Activated B cell treated with CpG ODN at 0.5 μM for 24 hours (primary cell): ENCODE data around the gene FGFR4. TPM values are rescaled to one million over a fixed set of nuclear protein-coding genes. Genes with fewer than 3 reads are reported as not detected.

ENCODE experiments used
- ATAC-seq: fragments of 200-7000 bp; cut with Tn5 transposase; one replicate; pipeline ENCODE4 v1.10.0; 2021; ENCODE audit warnings: low read depth, mild to moderate bottlenecking, moderate library complexity
- CTCF ChIA-PET: fragments of 350-600 bp; sonication (Branson Sonifier 250); formaldehyde crosslinking; loops from one replicate; lab custom pipeline; 2021; ENCODE audit warnings: antibody characterized with exemption; lab: Charles Lee
- POLR2A ChIA-PET: fragments of 350-600 bp; sonication (Branson Sonifier 250); formaldehyde crosslinking; loops from one replicate; lab custom pipeline; 2021; ENCODE audit warnings: antibody characterized with exemption; lab: Charles Lee
- DNase-seq: peaks from one replicate; pipeline ENCODE4 v3.0.0; 2022
- H3K27ac Mint-ChIP-seq: one replicate; pipeline ENCODE4 v1.8.0; 2020; ENCODE audit warnings: mixed read lengths
- H3K27me3 Mint-ChIP-seq: one replicate; pipeline ENCODE4 v1.8.0; 2021; ENCODE audit warnings: mixed read lengths
- H3K36me3 Mint-ChIP-seq: one replicate; pipeline ENCODE4 v1.8.0; 2021; ENCODE audit warnings: low read depth, mixed read lengths
- H3K4me1 Mint-ChIP-seq: one replicate; pipeline ENCODE4 v1.8.0; 2021; ENCODE audit warnings: mixed read lengths
- H3K4me3 Mint-ChIP-seq: one replicate; pipeline ENCODE4 v1.8.0; 2020; ENCODE audit warnings: mild to moderate bottlenecking, mixed read lengths
- H3K9me3 Mint-ChIP-seq: one replicate; pipeline ENCODE4 v1.8.0; 2020; ENCODE audit warnings: mixed read lengths
- CTCF ChIP-seq: fragments of 200-600 bp; IDR thresholded peaks from one replicate; pipeline ENCODE4 v1.8.0; 2022; ENCODE audit warnings: antibody characterized with exemption, mild to moderate bottlenecking
- intact Hi-C: fragments of 100-400 bp; cut with micrococcal nuclease; formaldehyde crosslinking; loops from one replicate; pipeline ENCODE4 v1.15.1; 2024
- total RNA-seq: library from RNA; stranded (reverse); gene quantifications from 2 replicates; pipeline ENCODE4 v1.2.3, GENCODE V29; 2022

The FGFR4 gene
- total RNA-seq, 1 donor from 2014 or later: 1.5 TPM

GRCh38 chr5:177096162-177097015 is 9.7 kb downstream of the FGFR4 start:
- intact Hi-C loops: no loop called here
- H3K27ac Mint-ChIP-seq: no peak overlapping the region
- TF ChIP-seq CTCF: no peak
- no peak overlapping the region for H3K4me3 Mint-ChIP-seq
- H3K9me3 Mint-ChIP-seq: no peaks in the 10 kb centered on the region
- H3K36me3 Mint-ChIP-seq: no peaks in the 10 kb centered on the region
- no peak for ATAC-seq
- peaks cover 4% of the 10 kb centered on the region for H3K27me3 Mint-ChIP-seq
- no peak for DNase-seq
- ChIA-PET POLR2A (no interaction called here), CTCF (no interaction called here)
- peaks cover 1% of the 10 kb centered on the region for H3K4me1 Mint-ChIP-seq

- H3K4me3 Mint-ChIP-seq: no peak overlapping the region
- H3K9me3 Mint-ChIP-seq: no peaks in the 10 kb centered on the region
- intact Hi-C loops: no loop called here
- ATAC-seq (no peak), DNase-seq (no peak)
- TF ChIP-seq CTCF: no peak
- H3K36me3 Mint-ChIP-seq: no peaks in the 10 kb centered on the region
- H3K27me3 Mint-ChIP-seq: peaks cover 4% of the 10 kb centered on the region
- H3K27ac Mint-ChIP-seq: no peak overlapping the region
- peaks cover 1% of the 10 kb centered on the region for H3K4me1 Mint-ChIP-seq
- POLR2A ChIA-PET: no interaction called here
- CTCF ChIA-PET: interaction anchor here (1.2 kb wide), 1 partner anchor 523 kb away, joined by 3 read pairs; no protein-coding TSS in a partner anchor
Observed at GRCh38 chr5:177097016-177097985, 10.6 kb downstream of the FGFR4 start.

- ChIA-PET POLR2A (no interaction called here), CTCF (interaction anchor here (1.1 to 1.2 kb wide), 2 partner anchors 24 to 524 kb away, joined by 3 to 5 read pairs; no protein-coding TSS in a partner anchor)
- TF ChIP-seq CTCF: no peak
- no peaks in the 10 kb centered on the region for H3K36me3 Mint-ChIP-seq
- H3K4me3 Mint-ChIP-seq: no peak overlapping the region
- no peaks in the 10 kb centered on the region for H3K9me3 Mint-ChIP-seq
- DNase-seq: no peak
- intact Hi-C loops: no loop called here
- H3K27me3 Mint-ChIP-seq: peaks cover 4% of the 10 kb centered on the region
- no peak for ATAC-seq
- peaks cover 1% of the 10 kb centered on the region for H3K4me1 Mint-ChIP-seq
- H3K27ac Mint-ChIP-seq: no peak overlapping the region
Observed at GRCh38 chr5:177098120-177098469, 11.4 kb downstream of the FGFR4 start.

GRCh38 chr5:177098470-177099141 is 11.9 kb downstream of the FGFR4 start:
- no peak overlapping the region for H3K27ac Mint-ChIP-seq
- ChIA-PET POLR2A (interaction anchor here (0.6 kb wide), 1 partner anchor 40 kb away, joined by 3 read pairs; no protein-coding TSS in a partner anchor), CTCF (interaction anchor here (1.1 to 1.2 kb wide), 2 partner anchors 24 to 524 kb away, joined by 3 to 5 read pairs; no protein-coding TSS in a partner anchor)
- H3K4me3 Mint-ChIP-seq: no peak overlapping the region
- H3K27me3 Mint-ChIP-seq: peaks cover 4% of the 10 kb centered on the region
- H3K36me3 Mint-ChIP-seq: no peaks in the 10 kb centered on the region
- peaks cover 1% of the 10 kb centered on the region for H3K4me1 Mint-ChIP-seq
- no peak for TF ChIP-seq CTCF
- no peaks in the 10 kb centered on the region for H3K9me3 Mint-ChIP-seq
- intact Hi-C loops: no loop called here
- DNase-seq: no peak
- ATAC-seq: no peak
